GM13977 (cell line): ENCODE results near the gene RFC4.

ENCODE experiments used
- DNase-seq: peaks from one replicate; pipeline ENCODE4 v3.0.0; 2012; ENCODE audit warnings: low spot score
- in situ Hi-C: fragments of 300-500 bp; cut with MboI; formaldehyde crosslinking; loops from one replicate; pipeline ENCODE4 v1.12.0; 2022; ENCODE audit warnings: low sequenced_read_pairs, low pct_unique_long_range_greater_than_20kb, mixed read lengths, inconsistent platforms; ENCODE audit not compliant: unreplicated experiment
- TF ChIP-seq, protein P1 (sequence below): IDR thresholded peaks from 2 replicates; pipeline ENCODE4 v1.5.1; 2012; ENCODE audit warnings: mild to moderate bottlenecking, control low read depth; ENCODE audit not compliant: insufficient read depth; ENCODE audit errors: extremely low read depth, missing control alignments

The RFC4 gene

DNA sequence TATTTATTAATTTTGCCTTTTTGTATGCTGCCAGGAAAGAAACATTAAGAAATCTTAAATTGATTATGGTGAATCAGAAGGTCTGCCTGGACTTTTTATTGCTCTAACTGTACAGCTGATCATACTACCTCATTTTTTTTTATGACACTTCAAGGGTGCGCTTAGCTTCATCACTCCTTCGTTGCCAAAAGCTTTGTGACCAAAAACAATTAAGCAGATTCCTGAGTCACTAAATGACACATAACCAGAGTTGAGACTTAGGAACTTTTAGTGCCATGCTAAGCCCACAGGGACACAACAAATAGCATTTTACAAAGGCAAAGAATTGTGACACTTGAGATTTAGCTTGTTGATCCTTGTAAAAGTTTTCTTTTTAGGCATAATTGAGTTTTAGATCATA is 41.2 kb upstream of the RFC4 start:
- TF ChIP-seq, protein P1, sequence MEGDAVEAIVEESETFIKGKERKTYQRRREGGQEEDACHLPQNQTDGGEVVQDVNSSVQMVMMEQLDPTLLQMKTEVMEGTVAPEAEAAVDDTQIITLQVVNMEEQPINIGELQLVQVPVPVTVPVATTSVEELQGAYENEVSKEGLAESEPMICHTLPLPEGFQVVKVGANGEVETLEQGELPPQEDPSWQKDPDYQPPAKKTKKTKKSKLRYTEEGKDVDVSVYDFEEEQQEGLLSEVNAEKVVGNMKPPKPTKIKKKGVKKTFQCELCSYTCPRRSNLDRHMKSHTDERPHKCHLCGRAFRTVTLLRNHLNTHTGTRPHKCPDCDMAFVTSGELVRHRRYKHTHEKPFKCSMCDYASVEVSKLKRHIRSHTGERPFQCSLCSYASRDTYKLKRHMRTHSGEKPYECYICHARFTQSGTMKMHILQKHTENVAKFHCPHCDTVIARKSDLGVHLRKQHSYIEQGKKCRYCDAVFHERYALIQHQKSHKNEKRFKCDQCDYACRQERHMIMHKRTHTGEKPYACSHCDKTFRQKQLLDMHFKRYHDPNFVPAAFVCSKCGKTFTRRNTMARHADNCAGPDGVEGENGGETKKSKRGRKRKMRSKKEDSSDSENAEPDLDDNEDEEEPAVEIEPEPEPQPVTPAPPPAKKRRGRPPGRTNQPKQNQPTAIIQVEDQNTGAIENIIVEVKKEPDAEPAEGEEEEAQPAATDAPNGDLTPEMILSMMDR, result no peak
- DNase-seq, result no peak
- in situ Hi-C loops, result loop anchor here (10.0 kb wide), 1 partner anchor 317 kb away; no protein-coding TSS in a partner anchor

DNA sequence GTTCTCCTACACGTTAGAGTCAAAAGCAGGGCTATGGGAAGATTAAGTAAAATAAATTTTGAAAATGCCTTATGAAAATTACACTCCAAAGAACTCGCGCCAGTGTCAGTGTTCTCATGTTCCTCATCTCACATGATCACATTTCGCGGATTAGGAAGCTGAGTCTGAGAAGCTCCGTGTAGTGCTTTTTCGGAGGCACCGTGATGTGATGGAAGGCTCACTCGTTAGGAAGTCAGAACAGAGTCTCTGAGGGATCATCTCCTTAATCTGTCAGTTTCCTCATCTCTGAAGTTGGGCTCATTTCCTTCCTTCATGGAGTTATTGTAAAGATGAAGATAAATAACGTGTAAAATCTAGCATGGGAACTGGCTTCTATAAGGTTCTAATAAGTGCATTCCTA is 39.5 kb upstream of the RFC4 start:
- TF ChIP-seq, protein P1, result no peak
- in situ Hi-C loops, result loop anchor here (10.0 kb wide), 1 partner anchor 319 kb away; no protein-coding TSS in a partner anchor
- no peak for DNase-seq

DNA sequence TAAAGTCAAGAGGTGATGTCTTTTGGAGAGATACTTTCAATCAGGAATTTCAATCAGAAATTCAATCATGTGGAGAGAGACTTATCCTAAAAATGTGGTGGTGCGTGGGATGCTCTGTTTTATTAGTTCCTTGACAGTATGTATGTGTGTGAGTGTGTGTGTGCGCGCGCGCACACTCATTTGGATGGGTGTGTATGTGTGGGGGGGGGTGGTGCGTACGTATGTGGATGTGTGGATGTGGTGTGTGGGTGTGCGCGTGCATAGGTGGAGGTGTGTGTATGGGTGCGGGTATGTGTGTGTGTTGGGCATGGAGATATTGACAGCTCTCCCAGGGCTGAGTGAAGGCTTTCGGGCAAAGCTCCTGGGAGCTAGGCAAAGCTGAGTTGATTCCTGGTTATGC is 38.6 kb upstream of the RFC4 start:
- in situ Hi-C loops, result loop anchor here (10.0 kb wide), 1 partner anchor 320 kb away; no protein-coding TSS in a partner anchor
- TF ChIP-seq, protein P1, result no peak
- no peak for DNase-seq

DNA sequence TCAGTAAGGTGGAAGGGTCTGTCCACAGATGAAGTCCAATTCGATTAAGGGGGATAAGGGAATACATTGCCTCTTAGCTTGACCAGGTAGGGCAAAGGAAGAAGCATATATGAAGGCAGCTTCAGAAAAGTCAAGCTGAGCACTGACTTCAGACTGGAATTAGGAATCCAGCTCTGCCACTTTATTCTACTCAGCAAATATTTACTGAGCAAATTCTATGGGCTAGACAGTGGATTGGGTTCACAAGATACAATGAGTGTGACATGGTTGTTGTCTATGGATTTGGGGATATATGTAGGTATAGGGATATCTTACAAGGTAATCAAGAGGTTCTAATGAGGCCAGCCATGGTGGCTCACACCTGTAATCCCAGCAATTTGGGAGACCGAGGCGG is 36.8 kb upstream of the RFC4 start:
- TF ChIP-seq, protein P1, result no peak
- in situ Hi-C loops, result loop anchor here (10.0 kb wide), 1 partner anchor 322 kb away; no protein-coding TSS in a partner anchor
- DNase-seq, result no peak

DNA sequence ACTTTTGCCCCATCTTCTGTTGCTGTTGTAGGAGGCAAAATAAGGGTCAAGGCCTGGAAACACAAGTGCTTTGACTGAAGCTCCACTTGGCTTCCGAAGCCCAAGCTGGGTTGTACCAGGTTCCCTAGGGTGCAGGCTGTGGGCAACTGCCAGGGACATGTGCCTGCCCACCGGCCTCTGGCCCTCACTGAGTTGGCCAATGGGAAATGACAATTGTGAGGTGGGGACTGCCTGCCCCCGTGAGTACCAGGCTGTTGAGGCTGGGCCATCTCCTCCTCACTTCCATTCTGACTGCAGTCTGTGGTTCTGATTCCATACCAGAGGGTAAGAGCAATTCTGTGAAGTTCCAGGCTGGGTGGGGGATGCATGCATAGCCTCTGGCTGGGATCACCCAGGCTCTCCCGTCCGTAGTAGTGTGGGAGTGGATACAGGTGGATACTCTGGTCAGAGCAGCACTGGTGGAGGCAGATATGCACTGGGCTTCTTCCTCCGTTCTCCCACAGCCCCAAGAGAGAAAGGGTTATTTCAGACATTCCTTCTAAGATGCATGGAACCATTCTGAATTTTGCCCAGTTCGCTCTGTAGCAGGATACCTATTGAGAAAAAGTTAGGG is 36.2 kb upstream of the RFC4 start, which contains the start of gene ADIPOQ:
TSS of gene ADIPOQ (plus strand) at position 285 of the 613 bp plus-strand sequence. CDS start 10,349 bp downstream, outside the sequence.
- TF ChIP-seq, protein P1, result no peak
- DNase-seq, result no peak
- in situ Hi-C loops, result loop anchor here (10.0 kb wide), 1 partner anchor 322 kb away; no protein-coding TSS in a partner anchor

DNA sequence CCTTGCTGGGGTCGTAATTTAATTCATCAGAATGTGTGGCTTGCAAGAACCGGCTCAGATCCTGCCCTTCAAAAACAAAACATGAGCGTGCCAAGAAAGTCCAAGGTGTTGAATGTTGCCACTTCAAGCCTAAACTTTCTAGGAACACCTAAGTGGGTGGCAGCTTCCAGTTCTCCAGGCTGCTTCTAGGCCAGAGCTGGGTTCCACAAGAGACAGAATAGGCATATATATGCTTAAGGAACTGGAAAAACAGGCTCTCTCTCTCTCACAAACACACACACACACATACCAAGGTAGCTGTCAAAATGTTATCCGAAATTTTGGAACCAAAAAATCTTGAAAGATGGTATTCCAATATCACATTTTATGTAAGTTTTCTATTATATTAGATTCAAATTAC is 35.3 kb upstream of the RFC4 start:
- DNase-seq, result no peak
- TF ChIP-seq, protein P1, result no peak
- in situ Hi-C loops, result loop anchor here (10.0 kb wide), 1 partner anchor 323 kb away; no protein-coding TSS in a partner anchor
